GM18868 (cell line): ENCODE data around the gene NRIP1.
"Not testable (repeated sequence)": the region's sequence is repeated elsewhere in the genome, so short reads cannot be mapped to it uniquely, and the experiment has no call there.

ENCODE experiments used
- ATAC-seq: cut with Tn5 transposase; IDR thresholded peaks from one replicate; pipeline ENCODE4 v1.9.1; 2021; ENCODE audit warnings: mild to moderate bottlenecking, moderate library complexity; ENCODE audit not compliant: unreplicated experiment

The NRIP1 gene

GRCh38 chr21:15042531-15042930 lies 22.3 kb downstream of the NRIP1 start:
- no peak for ATAC-seq

DNA sequence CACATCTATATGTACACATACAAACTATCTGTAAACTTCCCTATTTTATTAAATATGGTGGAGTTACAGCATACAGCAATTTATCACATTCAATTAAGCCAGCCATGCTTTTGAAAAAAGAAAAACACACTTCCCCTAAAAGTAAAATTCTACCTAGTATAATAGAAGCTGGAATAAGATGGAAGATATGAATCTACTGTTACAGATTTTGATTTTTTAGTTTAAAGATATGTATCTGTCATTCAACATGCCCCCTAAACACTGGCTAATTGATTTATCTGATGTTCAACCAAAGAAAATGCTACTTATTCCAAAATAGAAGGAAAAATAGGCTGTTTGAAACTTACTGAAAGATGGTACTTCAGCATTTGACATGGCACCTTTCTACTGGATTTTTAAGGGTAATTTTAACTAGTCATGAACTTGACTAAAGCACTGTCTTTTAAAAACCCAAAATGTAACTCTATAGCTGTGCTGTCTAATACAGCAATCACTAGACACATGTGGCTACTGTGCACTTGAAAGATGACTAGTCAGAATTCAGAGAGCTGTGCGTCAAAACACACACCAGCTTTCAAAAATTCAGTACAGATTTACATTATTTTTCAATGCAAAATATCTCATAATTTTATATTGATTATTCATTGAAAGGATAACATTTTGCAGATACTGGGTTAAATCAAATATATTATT lies 25.0 kb downstream of the NRIP1 start:
- ATAC-seq = no peak

GRCh38 chr21:15037900-15038293 lies 26.9 kb downstream of the NRIP1 start:
- ATAC-seq = no peak

DNA sequence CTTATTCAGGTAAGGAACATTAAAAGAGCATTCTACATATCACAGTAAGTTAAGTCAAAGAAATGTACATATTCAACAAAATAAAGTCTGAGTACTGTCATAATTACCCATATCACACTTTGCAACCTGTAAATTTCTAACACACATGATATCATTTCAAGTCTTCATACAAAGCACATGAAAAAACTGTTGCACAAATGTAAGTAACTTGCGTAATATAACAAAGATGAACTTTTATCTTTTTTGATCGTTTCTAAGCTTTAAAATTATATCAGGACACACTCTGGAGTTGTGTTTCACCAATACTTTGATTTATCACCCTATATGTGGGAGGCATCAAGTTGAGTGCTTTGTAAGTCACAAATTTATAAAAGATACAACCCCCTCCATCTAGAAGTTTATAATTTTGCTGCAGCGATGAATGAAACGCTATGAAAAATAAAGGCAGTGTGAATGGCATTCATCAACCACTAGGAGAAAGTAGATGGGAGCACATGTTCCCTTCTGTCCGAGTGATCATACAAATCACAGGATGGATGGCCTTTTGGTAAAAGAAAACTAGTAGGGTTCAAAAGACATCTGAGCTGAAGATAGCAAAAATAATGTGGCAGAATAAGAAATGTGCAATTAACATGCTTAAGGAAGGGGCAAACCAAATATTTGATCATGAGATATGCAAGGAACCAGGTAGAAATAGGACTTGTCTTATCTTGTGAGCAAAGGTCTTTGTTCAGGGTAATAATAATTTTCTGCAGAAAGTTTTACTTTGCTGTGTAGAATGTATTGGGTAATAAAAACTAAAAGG lies 27.5 kb downstream of the NRIP1 start:
- no peak for ATAC-seq

DNA sequence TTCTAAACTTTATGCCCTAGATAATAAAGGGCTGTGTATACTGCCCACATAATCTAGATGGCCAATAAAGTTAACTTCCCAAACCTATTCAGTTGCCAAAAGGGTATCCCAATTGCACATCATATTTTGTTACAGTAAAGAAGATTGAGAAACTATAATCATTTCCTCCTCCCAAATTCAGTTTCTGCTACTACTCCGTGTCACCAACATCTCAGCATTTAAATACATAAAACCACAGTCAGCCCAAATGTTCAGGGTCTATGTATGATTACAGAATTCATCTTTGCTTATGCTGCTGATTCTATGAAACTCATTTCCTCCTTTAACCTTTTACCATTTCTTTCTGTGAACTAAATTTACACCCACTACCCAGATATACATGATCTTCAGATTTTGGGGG lies 28.6 kb downstream of the NRIP1 start:
- ATAC-seq = no peak

DNA sequence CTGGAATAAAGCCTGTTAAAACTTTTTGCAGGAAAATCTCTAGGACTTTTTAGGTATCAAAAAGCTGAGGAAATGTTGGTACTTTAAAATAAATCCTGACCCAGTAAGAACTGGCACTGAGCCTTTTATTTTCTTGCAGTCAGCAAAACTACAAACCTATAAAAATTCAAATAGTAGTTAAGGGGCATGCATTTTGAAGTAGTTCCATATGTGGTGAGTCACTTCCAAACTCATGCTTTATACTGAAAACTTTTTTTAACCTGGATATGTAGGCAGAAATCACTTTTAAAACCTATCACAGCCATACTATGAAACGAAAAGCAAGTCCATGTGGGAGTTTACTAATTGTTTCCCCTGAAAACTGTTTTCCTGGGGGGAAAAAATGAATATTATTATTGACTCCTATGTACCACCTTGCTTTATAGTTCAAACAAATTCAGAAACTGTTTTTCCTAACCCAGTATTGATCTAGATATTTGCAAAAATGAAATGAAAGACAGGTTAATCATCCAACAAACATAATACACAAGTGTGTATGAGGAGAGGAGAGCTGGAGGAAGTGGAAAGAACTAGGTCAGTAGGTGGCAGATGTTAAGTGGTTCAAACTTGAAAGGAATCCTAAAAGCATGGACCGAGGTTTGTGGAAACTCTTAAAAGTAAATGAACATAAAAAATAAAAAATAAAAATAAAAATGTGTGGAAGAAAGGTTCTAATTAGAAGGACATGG lies 30.5 kb downstream of the NRIP1 start:
- ATAC-seq = no peak

GRCh38 chr21:15031790-15032357 lies 32.9 kb downstream of the NRIP1 start:
- ATAC-seq = no peak

- ATAC-seq = not testable (repeated sequence)
Measured at GRCh38 chr21:15031362-15031761, 33.4 kb downstream of the NRIP1 start.

- ATAC-seq = not testable (repeated sequence)
Measured at GRCh38 chr21:15030861-15031260, 33.9 kb downstream of the NRIP1 start.

DNA sequence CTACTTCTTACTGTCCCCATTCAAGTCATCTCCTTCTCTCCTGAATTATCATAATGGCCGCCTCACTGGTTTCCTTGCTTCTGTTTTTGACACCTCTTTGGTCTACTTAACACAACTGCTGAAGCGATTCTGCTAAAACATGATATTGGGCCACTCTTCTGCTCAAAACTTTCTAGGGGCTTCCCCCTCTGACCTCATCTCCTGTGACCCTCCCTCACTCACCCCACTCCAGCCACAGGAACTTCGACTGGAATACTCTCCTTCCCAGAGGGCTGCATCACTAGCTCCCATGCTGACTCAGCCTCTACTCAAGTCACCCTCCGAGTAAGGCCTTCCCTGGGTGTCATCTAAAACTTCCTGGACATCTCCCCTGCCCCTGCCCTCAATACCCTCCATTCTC lies 35.7 kb downstream of the NRIP1 start:
- ATAC-seq = no peak

- no peak for ATAC-seq
Measured at GRCh38 chr21:15028186-15028585, 36.6 kb downstream of the NRIP1 start.

GRCh38 chr21:15027056-15027455 lies 37.7 kb downstream of the NRIP1 start:
- ATAC-seq = no peak

- no peak for ATAC-seq
Measured at GRCh38 chr21:15026370-15026769, 38.4 kb downstream of the NRIP1 start.

DNA sequence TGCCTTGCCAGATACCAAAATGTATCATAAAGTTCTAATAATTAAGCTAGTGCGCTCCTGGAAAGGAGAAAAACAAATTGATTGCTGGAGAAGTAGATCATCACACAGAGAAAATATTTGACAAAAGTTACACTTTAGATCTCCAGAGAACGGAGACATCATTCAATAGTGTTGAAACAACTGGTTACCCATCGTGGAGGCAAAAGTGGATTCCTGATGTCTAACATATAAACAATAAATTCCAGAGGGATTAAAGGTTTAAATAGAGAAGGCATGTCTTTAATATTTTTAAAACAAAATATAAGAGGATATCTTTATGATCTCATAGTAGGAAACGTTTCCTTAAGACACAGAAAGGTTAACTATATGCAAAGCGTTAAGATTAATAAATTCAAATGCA lies 41.0 kb downstream of the NRIP1 start:
- ATAC-seq = no peak

DNA sequence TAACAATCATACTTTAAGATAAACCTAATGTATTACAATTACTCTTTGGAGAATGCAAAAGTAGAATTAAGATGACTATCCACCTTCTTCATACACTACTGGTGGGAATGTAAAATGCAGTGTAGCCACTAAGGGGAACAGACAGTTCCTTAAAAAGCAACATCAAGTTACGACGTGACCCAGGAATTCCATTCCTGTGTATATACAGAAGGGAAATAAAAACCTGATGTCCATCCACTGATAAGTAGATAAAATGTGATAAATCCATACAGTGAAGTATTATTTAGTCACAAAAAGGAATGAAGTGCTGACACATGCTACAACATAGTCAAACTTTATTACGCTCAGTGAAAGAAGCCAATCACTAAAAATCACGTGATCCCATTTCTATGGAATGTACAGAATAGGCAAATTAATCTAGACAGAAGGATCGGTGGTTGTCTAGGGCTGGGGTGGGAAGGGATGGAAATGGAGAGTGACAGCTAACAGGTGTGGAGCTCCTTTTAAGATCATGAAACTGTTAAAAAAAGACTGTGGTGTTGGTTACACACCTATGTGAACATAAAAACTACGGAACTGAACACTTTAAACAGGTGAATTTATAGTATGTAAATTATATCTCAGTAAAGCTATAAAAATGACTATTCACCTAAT lies 42.1 kb downstream of the NRIP1 start:
- ATAC-seq = no peak

- ATAC-seq = no peak
Measured at GRCh38 chr21:15020797-15021196, 44.0 kb downstream of the NRIP1 start.

DNA sequence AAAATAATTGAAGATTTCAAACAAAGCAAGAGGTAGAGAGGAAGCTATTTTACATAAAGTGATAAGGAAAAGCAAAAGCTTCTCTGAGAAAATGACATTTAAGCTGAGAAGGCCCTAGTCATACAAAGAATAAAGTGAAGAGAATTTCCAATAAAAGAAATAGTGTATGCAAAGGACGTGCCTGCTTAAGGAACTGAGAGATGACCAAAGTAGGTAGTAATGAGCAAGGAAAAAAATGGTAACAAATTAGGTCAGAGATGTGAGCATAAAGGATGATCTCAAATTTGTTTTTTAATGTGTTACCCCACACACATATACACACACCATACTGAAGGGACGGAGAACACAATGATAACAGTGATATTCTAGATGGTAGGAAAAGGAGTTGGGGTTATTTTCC lies 46.4 kb downstream of the NRIP1 start:
- peak; percentile 47 for ATAC-seq

GRCh38 chr21:15015622-15016471 lies 49.0 kb downstream of the NRIP1 start:
- ATAC-seq = no peak

DNA sequence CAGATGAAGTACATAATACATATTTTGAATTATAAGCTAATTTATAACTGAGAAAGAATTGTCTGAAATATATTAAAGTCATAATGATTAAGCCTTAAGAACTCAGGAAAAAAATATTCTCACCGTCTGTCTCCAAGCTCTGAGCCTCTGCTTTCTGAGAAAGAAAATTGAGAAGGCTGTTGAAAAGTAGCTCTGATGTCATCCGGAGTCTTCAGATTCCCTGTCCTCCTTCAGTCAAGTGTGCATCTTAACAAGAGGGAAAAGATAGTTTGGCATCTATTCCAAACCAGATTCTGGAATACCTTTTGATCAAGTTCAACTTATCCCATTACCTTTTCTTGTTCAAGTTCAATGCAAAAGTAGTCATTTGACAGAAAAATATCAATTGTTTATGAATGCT lies 50.6 kb downstream of the NRIP1 start:
- ATAC-seq = no peak

- ATAC-seq = no peak
Measured at GRCh38 chr21:15011967-15012366, 52.8 kb downstream of the NRIP1 start.
